ENCODE results near the gene PROSER3. TPM values are rescaled to one million over a fixed set of nuclear protein-coding genes. Genes with fewer than 3 reads are reported as not detected.
A peak's percentile ranks its signal among the peaks of the same experiment; 100 is the strongest.

PROSER3 gene
- total RNA-seq, 4 donors from 2014 or later = 9.6 to 23.8 (median 17.1) TPM

DNA sequence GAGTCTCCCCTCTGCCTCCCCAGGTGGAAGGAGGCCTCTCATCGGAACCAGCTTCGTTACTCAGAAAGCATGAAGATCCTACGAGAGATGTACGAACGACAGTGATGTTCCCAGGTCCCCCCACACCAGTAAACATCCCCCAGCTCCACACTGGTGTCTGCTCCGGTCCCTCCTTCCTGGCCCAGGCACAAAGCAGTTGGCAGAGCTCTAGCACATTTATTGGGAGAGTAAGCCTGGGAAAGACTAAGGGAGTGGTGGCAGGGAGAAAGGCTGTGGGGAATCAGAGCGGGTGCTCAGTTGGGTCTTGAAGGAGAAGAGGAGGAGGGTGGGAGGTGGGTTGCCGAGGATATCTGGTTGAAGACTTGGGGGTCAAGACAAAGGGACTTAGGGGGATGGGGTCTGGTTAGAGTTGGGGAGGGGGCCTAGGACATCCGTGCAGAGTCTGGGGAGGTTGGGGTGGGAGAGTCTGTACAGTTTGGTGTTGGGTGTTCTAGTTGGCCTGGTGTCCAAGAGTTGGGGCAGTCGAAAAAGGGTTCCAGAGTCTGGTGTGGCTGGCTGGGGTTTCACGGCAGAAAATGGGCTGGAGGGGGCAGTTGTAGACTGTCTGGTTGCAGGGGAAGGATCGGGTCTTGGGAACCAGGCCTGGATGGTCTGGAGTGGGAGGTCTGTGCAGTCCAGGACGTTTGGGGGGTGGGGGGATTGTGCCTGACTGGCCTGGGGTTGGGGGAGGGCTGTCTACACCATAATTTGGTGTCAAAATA is 3.4 kb upstream of the PROSER3 start:
- Histone ChIP-seq H3K4me1 (peaks cover 51% of the 10 kb centered on the region), H3K27ac (peak overlapping the region; percentile 98), H3K9me3 (no peaks in the 10 kb centered on the region), H3K36me3 (peaks cover 25% of the 10 kb centered on the region), H3K27me3 (no peaks in the 10 kb centered on the region), H3K4me3 (peak overlapping the region; percentile 94)
- peak in 1 of 2 donors; percentile 63 for DNase-seq (ENCODE audit: low spot score in 2 of 2)
- TF ChIP-seq POLR2AphosphoS5 (IDR thresholded peaks at IDR 0.05) (no peak), POLR2A (IDR thresholded peaks at IDR 0.05) (no peak), EP300 (IDR thresholded peaks at IDR 0.05) (no peak), CTCF (IDR thresholded peaks at IDR 0.05) (no peak)
- 84% methylated on average over 13 of the region's 13 CpGs for WGBS

DNA sequence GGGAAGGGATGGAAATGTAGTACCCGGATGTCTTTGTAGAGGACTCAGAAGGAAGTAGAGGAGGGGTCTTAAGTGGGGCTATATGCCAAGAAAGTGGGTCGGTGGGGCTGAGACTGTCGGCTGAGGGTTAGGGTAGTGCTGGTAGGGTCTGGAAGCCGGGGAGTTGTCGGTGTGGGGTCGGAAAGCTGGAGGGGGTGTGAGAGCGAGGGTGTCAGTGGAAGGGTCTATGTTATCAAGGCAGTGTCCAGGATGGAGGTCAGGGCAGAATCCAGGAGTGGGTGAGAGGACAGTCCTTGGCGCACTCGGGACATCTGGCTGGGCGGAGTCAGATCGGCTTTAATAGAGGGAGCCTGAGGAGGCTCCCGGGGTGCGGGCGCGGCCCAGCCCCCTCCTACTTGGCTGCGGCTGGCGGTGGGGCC is 2.8 kb upstream of the PROSER3 start:
- Histone ChIP-seq H3K4me1 (peaks cover 50% of the 10 kb centered on the region), H3K9me3 (no peaks in the 10 kb centered on the region), H3K4me3 (peak overlapping the region; percentile 94), H3K27me3 (no peaks in the 10 kb centered on the region), H3K27ac (peak overlapping the region; percentile 98), H3K36me3 (peaks cover 25% of the 10 kb centered on the region)
- WGBS = 45% methylated on average over 11 of the region's 17 CpGs
- peak in 1 of 2 donors; percentile 90 for DNase-seq (ENCODE audit: low spot score in 2 of 2)
- TF ChIP-seq POLR2A (IDR thresholded peaks at IDR 0.05) = no peak
- no peak for TF ChIP-seq CTCF (IDR thresholded peaks at IDR 0.05)

DNA sequence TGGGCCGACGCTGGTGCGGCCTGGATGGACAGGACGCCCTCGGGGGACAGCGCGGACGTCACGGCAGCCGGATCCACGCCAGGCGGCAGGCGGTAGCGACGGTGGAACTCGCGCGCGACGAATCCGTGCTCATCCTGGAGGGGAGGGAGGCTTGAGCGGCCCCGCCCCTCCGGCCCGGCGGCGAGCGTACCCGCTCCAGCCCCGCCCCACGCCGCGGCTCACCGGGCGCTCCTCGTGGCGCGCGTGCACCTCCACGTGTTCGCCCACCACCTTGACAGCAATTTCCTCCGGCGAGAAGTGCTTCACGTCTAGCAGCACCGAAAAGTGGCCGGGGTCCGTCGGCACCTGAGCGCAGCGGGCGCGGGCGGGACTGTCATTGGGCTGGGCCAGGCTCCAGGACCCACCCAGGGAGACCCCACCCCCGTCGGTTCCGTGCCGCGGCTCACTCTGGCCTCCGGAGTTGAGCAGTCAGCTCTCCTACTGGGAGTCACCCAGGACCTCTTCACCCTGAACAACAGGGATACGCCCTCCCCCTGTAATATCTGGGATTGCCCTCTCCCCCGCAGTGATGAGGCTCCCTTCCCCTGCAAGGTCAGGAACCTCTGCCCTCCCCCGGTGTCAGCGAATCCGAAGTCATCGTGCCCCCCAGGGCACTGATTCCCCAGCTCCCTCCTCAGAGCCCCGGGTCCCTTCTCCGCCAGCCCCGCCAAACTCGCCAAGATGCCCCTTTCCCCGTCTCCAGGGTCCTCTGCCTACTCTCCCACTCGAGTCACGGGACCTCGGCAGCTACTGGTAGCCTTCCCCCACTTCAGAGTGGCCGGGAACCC is 2.2 kb upstream of the PROSER3 start:
- Histone ChIP-seq H3K36me3 (peaks cover 25% of the 10 kb centered on the region), H3K4me3 (peak overlapping the region; percentile 94), H3K4me1 (peaks cover 50% of the 10 kb centered on the region), H3K27ac (peak overlapping the region; percentile 98), H3K9me3 (no peaks in the 10 kb centered on the region), H3K27me3 (no peaks in the 10 kb centered on the region)
- TF ChIP-seq POLR2AphosphoS5 (IDR thresholded peaks at IDR 0.05) (peak in 1 of 3 donors; percentile 18), CTCF (IDR thresholded peaks at IDR 0.05) (no peak), EP300 (IDR thresholded peaks at IDR 0.05) (peak; percentile 51), POLR2A (IDR thresholded peaks at IDR 0.05) (peak in 1 of 2 donors; percentile 5)
- DNase-seq (ENCODE audit: low spot score in 2 of 2) = peak; percentile 91 to 93
- 27% methylated on average over 18 of the region's 74 CpGs for WGBS

DNA sequence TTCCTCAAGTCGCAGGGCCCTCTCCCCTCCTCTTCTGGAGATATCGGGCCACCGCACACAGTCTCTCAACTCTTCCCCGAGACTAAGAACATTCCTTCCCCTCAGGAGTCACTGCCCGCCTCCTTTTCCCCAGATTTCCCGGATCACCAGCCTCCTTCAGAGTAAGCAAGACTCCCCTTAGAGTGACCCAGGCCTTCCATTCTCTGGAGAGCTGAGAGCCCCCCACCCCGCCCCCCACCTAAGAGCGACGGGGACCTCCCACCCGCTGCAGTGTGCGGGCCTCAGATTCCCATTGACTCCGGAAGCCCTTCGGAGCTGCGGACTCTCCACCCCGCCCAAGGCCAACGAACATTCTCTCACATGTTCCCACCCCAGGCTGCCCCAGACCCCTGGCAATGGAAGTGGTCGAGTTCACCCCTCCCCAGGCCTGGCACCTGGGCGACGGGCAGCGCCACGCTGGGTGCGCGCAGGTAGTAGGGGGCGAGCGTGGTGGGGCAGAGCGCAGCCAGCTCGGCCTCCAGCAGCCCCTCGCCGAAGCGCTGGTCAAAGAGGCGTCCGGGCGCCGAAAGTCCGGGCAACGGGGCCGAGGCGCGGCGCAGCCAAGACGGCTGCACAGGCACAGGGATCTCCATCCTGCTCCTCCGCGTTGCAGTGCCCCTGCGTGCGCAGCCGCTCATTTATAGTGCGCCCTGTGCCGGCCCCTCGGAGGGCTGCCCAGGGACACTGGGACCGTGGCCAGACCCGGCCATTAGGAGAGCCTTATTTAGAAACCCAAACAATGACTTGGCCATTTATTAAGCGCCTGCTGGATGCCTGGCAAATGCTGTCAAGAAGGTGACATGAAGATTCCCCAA is 1.4 kb upstream of the PROSER3 start, which contains the start of gene HSPB6:
HSPB6 (minus strand) TSS at position 653 of the 854 bp plus-strand sequence; CDS start at position 632, 21 bp downstream.
- TF ChIP-seq POLR2AphosphoS5 (IDR thresholded peaks at IDR 0.05) = no peak
- TF ChIP-seq POLR2A (IDR thresholded peaks at IDR 0.05) = peak in 1 of 2 donors; percentile 62
- Histone ChIP-seq H3K4me3 (peak within 1 kb of the TSS; percentile 94), H3K9me3 (no peaks in the 10 kb centered on the region), H3K27me3 (no peaks in the 10 kb centered on the region), H3K4me1 (peaks cover 50% of the 10 kb centered on the region), H3K36me3 (peaks cover 26% of the 10 kb centered on the region), H3K27ac (peak within 1 kb of the TSS; percentile 98)
- WGBS = 14% methylated on average over 18 of the region's 52 CpGs
- DNase-seq (ENCODE audit: low spot score in 2 of 2) = peak in 1 of 2 donors; percentile 81

GRCh38 chr19:35757231-35757748 is 686 bp upstream of the PROSER3 start:
- no peak for TF ChIP-seq CTCF (IDR thresholded peaks at IDR 0.05)
- peak in 1 of 3 donors; percentile 8 for TF ChIP-seq POLR2AphosphoS5 (IDR thresholded peaks at IDR 0.05)
- peak; percentile 59 for TF ChIP-seq EP300 (IDR thresholded peaks at IDR 0.05)
- H3K4me1 ChIP-seq = peaks cover 50% of the 10 kb centered on the region

More at GRCh38 chr19:35757231-35757748, 686 bp upstream of the PROSER3 start:
- no peaks in the 10 kb centered on the region for H3K27me3 ChIP-seq
- peak; percentile 90 for DNase-seq (ENCODE audit: low spot score in 2 of 2)
- no peaks in the 10 kb centered on the region for H3K9me3 ChIP-seq
- 3% methylated on average over 12 of the region's 19 CpGs for WGBS
- H3K27ac ChIP-seq = peak overlapping the region; percentile 98
- H3K4me3 ChIP-seq = peak overlapping the region; percentile 94
- peaks cover 28% of the 10 kb centered on the region for H3K36me3 ChIP-seq

Measured in suprapubic skin (tissue), 4 donors.